HG03442 (cell line): Measurements from ENCODE around the gene CALD1.

ENCODE experiments used
- ATAC-seq: cut with Tn5 transposase; IDR thresholded peaks from one replicate; pipeline ENCODE4 v1.9.1; 2021; ENCODE audit warnings: mild to moderate bottlenecking, moderate library complexity; ENCODE audit not compliant: unreplicated experiment

CALD1 gene

DNA sequence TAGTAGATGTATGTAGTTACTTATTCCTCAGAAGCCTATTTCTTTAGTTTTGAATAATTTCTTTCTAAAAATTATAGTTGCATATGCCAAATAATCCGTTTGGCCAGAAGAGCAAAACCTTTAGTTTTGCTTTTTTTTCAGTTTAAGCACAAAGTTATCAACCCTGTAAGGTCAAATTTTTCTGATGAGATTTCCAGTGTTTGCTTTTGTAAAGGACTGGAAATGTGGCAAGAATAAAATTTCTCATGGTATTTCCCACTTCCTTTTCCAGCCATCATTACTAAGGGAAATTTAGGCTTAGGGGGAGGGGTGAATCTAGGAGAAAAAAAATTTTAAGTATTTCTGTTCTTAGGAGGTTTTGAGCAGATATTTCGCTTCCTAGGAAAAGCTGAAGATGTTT lies 7.6 kb downstream of the CALD1 start:
- no peak for ATAC-seq

DNA sequence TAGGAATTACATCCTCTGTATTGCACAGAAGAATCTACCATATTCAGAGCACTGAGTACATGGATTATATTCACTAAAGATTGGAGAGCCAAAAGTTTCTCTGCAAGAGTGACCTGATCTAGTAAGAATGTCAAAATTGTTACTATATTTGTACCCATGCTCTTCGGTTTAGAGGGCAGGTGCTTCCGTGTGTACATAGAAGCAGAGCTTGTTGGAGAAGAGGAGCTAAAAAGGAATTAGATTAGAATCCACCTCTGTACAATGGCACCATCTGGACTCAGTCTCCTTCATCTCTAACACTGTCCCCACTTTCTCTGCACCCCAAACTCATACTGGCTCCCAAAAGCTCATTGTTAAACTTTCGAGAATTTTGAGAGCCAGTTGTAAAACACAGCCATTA lies 8.3 kb downstream of the CALD1 start:
- no peak for ATAC-seq

DNA sequence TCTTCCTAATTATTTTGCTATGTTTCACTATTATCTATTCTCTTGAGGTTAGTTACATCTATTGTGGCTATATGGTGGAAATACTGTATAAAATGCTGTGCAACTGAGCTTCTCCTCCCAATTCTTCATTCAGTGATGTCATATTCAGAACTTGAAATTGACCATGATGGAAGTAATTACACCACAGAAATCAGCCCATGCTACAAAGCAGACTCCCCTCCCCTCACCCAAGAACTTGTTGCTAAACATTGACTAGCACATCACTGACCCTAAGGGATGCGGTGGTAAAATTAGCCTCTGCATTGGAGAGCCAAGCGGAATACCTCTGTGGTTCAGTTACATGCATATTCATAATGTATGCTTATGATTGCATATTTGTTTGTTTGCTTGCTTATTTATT lies 8.8 kb downstream of the CALD1 start:
- ATAC-seq = no peak

- no peak for ATAC-seq
Observed at GRCh38 chr7:134789967-134790685, 10.7 kb downstream of the CALD1 start.

GRCh38 chr7:134792968-134793367 lies 13.5 kb downstream of the CALD1 start:
- ATAC-seq = no peak

DNA sequence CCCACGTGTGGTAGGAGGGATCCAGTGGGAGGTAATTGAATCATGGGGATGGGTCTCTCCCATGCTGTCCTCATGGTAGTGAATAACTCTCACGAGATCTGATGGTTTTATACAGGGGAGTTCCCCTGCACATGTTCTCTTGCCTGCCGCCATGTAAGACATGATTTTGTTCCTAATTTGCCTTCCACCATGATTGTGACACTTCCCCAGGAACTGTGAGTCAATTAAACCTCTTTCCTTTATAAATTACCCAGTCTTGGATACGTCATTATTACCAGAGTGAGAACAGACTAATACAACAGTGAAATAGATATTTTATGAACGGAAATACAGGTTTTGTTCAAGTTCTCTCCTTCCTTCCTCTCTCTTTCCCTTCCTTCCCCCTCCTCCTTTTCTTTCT lies 15.8 kb downstream of the CALD1 start:
- no peak for ATAC-seq

GRCh38 chr7:134798155-134798554 lies 18.7 kb downstream of the CALD1 start:
- ATAC-seq = no peak

DNA sequence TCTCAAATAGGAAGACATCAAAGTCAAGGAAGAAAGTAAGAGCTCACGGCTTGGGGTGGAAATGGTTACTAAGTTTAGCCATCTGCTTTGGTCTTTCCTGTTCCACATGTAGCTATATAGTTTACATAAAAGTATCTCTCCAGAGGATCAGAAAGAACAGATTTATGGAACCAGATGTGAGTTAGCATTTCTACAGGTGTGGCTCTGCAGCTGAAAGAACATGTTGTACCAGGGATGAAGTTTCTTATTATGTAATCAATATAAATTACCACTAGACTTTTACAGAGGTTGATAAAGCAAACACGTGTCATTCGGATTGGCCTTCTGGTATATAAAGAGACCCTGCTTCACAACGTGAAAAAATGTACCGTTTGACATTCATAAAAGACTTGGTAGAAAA lies 19.9 kb downstream of the CALD1 start:
- ATAC-seq = no peak

DNA sequence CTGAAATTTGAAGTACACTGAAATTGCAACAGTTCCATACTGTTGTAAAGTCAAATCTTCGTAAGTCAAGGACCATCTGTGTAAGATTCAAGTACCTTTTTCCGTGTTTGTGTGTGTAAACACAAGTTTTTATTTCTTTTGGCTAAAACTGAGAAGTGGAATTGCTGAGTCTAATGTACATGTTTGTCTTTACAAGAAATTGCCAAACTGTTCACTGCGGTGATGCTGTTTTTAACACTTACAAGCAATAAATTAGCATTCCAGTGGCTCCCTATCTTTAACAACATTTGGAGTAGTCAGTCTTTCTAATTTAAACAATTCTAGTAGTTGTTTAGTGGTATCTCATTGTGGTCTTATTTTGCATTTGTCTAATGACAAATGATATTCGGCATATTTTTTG lies 23.3 kb downstream of the CALD1 start:
- ATAC-seq = no peak

DNA sequence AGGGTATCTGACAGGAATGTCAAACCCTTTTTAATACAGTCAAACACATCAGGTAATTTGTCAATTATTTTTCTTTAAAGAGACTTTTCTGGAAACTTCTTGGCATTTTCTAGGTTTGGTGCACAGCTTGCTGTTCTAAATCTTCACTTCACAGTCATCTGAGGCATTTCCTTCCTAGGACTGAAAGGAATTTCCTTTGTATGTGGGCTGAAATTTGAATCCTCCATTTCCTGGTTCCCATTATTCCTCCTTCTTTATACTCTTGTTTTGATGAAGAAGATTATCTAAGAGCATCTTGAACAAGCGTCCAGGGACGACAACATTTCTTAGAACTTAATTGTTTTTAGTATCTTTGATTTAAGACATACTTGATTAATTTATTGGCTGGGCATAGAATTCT lies 24.9 kb downstream of the CALD1 start:
- ATAC-seq = no peak

DNA sequence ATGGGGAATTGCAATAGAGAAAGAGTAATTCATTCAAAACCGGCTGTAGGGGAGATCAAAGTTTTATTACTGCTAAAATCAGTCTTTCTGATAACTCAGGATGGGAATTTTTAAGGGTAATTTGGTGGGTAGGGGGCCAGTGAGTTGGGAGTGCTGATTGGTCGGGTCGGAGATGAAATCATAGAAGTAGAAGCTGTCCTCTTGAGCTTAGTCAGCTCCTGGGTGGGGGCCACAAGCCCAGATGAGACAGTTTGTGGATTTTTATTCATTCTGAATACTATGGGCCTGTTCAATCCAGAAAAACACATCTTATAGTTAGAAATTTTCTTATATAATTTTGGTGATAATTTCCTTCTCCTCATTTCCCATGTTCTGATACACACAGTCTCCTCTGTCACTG lies 25.4 kb downstream of the CALD1 start:
- ATAC-seq = no peak

- no peak for ATAC-seq
Observed at GRCh38 chr7:134806197-134806596, 26.8 kb downstream of the CALD1 start.

GRCh38 chr7:134809616-134810015 lies 30.2 kb downstream of the CALD1 start:
- no peak for ATAC-seq

DNA sequence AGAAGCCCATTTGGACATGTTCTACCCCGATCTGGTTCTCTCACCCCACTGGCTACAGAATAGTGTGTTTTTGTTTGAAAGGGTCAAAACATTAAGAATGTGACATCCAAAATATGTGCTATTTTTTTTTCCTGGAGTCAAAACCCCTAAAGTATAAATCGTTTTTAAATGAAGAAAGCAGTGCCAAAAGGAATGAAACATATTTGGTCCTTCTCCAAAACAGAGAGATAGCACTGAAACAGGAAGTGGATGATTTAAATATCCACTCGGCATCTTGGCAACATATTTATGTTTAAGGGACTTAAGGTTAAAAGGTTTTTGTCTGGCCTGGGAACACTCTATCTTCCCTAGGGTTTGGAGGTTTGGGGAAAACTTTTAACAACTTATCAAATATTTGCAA lies 32.3 kb downstream of the CALD1 start:
- no peak for ATAC-seq

DNA sequence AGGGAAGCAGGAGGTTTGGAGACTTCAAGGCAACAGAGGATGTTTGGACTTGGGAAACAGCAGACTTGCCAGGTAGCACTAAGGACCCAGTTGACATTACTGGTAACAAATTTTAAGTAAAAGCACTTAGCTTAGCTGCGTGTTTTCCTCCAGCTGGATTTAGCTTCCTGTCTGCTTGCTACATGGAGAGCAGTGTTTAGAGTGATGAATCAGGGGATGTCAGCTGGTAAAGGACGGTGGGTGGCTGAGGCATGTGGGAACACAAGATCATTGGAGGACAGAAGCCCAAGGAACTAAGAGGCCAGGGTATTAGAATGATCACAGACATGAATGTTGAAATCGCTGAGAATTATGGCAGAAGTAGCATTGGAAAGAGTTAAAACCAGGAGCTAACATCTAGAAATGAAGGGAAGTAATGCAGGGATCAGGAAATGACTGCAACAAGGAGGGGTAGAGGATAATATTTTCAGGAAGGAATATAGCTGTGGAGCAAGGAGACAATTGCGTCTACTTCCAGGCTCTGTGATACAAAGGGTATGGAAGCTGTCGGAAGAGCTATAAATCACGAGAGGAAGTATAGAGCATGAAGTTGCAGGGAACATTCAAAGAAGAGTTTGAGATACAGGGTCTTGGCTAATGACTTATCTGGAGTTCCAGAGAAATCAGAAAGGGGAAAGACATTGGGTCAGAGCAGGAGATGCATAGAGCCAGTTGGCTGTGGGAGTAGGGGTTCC lies 34.4 kb downstream of the CALD1 start:
- no peak for ATAC-seq

DNA sequence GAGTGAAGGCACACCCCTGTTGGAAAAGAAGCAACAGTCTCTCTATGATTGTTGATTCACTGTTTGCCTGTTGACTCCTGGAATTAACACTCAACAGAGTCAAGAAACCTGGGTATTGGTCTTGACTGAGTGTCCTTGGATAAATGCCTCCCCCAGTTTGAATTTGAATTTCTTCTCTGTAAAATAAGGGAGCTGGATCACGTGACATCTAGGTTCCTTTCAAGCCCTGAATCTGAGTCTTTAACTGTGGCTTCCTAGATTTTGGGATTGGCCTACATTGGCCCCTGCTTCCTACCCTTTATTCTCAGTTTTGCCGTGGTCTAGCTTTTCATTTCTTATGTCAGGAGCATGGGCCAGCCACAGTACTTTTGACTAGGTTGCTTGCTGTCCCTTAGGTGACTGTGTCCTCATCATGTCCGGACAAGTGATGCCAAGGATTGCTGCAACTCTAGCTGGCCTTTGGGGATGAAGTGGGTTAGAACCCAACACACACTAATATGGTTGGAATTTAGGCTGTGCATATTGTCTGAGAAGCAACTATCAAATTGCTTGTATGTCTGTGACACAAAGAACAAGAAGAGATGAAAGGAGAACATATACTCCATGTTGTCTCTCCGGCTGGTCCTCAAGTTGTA lies 35.4 kb downstream of the CALD1 start:
- no peak for ATAC-seq

GRCh38 chr7:134818613-134819345 lies 39.3 kb downstream of the CALD1 start:
- ATAC-seq = no peak

DNA sequence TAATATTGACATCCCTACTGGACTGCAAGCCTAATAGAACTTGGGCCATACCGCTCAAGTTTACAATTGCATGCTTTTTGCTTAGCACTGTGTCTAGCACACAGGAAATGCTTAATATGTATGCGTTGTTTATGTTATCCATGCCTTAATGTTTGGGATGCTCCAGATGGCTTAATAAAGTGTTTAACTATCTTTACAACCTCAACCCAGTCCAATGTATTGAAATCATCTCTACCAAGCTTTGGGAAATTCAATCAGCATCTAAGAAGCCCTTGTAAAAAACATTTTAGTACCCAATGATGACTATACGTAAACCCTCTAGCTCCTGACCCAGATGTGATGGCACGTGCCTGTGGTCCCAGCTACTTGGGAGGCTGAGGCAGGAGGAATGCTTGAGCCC lies 40.0 kb downstream of the CALD1 start:
- no peak for ATAC-seq

DNA sequence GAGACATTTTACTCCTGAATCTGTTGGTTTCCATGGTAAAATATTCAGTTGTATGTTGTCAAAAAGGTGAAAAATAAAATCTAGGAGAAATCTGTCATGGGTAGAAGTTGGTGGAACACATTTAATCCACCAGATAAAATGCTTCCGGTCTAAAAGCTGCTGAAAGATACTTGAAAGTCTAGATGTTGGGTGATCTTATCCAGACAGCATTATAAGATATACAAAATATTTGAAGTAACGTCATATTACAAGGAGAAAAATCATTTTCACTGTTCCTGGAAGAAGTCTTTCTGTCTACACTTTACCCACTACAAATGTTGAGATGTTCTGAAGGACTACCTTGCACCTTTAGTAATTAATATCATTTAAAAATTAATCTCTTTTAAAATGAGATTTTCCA lies 40.9 kb downstream of the CALD1 start:
- no peak for ATAC-seq

GRCh38 chr7:134820778-134821177 lies 41.3 kb downstream of the CALD1 start:
- ATAC-seq = no peak

GRCh38 chr7:134823400-134823799 lies 44.0 kb downstream of the CALD1 start:
- ATAC-seq = no peak

GRCh38 chr7:134825666-134826065 lies 46.2 kb downstream of the CALD1 start:
- ATAC-seq = no peak
